ENCODE measurements around the gene IGFBPL1. TPM values are rescaled to one million over a fixed set of nuclear protein-coding genes. Genes with fewer than 3 reads are reported as not detected.
"Not testable (repeated sequence)": the region's sequence is repeated elsewhere in the genome, so short reads cannot be mapped to it uniquely, and the experiment has no call there.

The IGFBPL1 gene
- total RNA-seq, 1 donor from 2014 or later: not detected

DNA sequence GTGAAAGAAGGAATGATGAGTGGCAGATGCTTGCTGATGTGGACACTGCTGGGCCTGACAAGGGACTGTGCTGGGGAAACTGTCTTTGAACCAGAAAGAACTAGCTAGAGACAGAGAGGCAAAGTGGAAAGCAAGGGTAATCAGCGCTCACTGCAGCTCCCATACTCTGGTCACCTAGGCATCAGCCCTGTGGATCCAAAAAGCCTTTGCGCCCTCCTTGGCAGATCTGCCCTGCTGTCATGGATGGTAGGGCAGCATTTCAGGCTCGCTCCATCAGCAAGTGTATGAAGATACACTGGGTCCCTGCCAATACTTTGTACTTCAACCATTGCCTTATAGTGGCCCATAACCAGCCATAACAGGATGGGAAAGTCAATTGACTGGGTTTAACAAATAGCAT, 38.4 kb downstream of the IGFBPL1 start:
- ATAC-seq (ENCODE audit: low read depth) (no peak), DNase-seq (no peak)
- intact Hi-C loops (cut with micrococcal nuclease): no loop called here
- H3K9me3 Mint-ChIP-seq: peaks cover 7% of the 10 kb centered on the region
- ChIA-PET POLR2A (no interaction called here), CTCF (no interaction called here)
- H3K27me3 Mint-ChIP-seq: peaks cover 12% of the 10 kb centered on the region
- H3K36me3 Mint-ChIP-seq (ENCODE audit: low read depth): no peaks in the 10 kb centered on the region
- H3K27ac Mint-ChIP-seq: no peak overlapping the region
- H3K4me3 Mint-ChIP-seq: no peak overlapping the region
- TF ChIP-seq CTCF (IDR thresholded peaks at IDR 0.05): no peak
- no peaks in the 10 kb centered on the region for H3K4me1 Mint-ChIP-seq

- no peak overlapping the region for H3K4me3 Mint-ChIP-seq
- POLR2A ChIA-PET: no interaction called here
- H3K27me3 Mint-ChIP-seq: peaks cover 11% of the 10 kb centered on the region
- TF ChIP-seq CTCF (IDR thresholded peaks at IDR 0.05): no peak
- H3K9me3 Mint-ChIP-seq: peaks cover 7% of the 10 kb centered on the region
- CTCF ChIA-PET: no interaction called here
- intact Hi-C loops (cut with micrococcal nuclease): no loop called here
- ATAC-seq (ENCODE audit: low read depth): no peak
- no peak overlapping the region for H3K27ac Mint-ChIP-seq
- no peaks in the 10 kb centered on the region for H3K36me3 Mint-ChIP-seq (ENCODE audit: low read depth)
- H3K4me1 Mint-ChIP-seq: no peaks in the 10 kb centered on the region
- DNase-seq: no peak
Measured at GRCh38 chr9:38384990-38385848, 39.0 kb downstream of the IGFBPL1 start.

DNA sequence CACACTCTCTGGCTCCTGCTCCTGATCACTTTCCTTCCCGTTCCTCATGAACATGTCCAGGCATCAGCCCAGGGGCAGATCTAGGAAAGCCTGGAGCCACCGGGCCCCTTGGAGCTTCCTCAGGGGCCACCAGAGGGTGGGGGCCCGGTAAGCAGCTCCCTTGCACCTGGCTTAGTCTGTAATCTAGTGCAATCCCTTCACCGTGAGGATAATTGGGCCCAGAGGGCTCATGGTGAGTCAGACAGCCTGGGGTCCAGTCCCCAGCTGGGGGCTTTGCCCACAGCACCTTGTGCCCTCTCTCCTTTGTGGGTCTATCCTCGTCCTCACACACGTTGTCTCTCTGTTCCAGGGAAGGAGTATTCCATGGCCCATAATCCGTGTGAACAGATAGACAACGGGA, 42.1 kb downstream of the IGFBPL1 start:
- intact Hi-C loops (cut with micrococcal nuclease): no loop called here
- Mint-ChIP-seq H3K4me1 (no peaks in the 10 kb centered on the region), H3K27me3 (peaks cover 9% of the 10 kb centered on the region), H3K9me3 (peaks cover 7% of the 10 kb centered on the region), H3K27ac (no peak overlapping the region), H3K4me3 (no peak overlapping the region), H3K36me3 (ENCODE audit: low read depth) (no peaks in the 10 kb centered on the region)
- DNase-seq: no peak
- ChIA-PET POLR2A (no interaction called here), CTCF (no interaction called here)
- TF ChIP-seq CTCF (IDR thresholded peaks at IDR 0.05): no peak
- ATAC-seq (ENCODE audit: low read depth): no peak

GRCh38 chr9:38380872-38381534, 43.3 kb downstream of the IGFBPL1 start:
- TF ChIP-seq CTCF (IDR thresholded peaks at IDR 0.05): no peak
- no peak overlapping the region for H3K4me3 Mint-ChIP-seq
- no peaks in the 10 kb centered on the region for H3K36me3 Mint-ChIP-seq (ENCODE audit: low read depth)
- CTCF ChIA-PET: no interaction called here
- POLR2A ChIA-PET: no interaction called here
- no peaks in the 10 kb centered on the region for H3K4me1 Mint-ChIP-seq
- H3K27me3 Mint-ChIP-seq: peaks cover 9% of the 10 kb centered on the region
- peaks cover 7% of the 10 kb centered on the region for H3K9me3 Mint-ChIP-seq
- DNase-seq (no peak), ATAC-seq (ENCODE audit: low read depth) (no peak)
- intact Hi-C loops (cut with micrococcal nuclease): no loop called here
- no peak overlapping the region for H3K27ac Mint-ChIP-seq

DNA sequence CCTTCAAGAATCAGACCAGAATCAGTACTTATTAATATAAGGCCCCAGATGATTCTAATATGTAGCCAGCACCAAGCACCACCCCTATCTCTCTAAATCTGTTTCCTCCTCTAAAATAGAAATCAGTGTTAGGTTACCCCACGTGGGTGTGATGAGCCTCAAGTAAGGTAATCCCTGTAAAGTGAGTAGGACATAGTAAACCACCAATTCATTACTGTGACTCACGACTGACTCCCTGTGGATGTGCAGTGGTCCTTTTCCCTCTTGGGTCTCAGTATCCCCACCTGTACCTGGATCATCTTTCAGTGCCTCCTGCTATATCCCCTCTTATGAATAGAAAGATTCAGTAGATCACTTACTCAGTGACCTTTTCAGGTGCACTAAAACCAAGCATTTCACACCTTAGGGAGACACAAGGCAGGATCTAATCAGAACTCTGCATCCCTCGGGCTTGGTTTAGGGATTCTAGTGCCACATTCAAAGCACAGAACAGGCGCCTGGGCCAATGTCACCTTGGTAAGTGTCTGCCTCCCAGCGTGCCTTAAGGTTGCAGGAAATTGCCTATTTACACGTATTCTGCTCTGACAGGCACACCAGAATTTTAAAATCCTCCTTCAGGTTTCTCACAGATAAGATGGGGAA, 43.9 kb downstream of the IGFBPL1 start:
- Mint-ChIP-seq H3K4me1 (no peaks in the 10 kb centered on the region), H3K27me3 (peaks cover 13% of the 10 kb centered on the region), H3K27ac (no peak overlapping the region), H3K4me3 (no peak overlapping the region), H3K9me3 (peaks cover 7% of the 10 kb centered on the region), H3K36me3 (ENCODE audit: low read depth) (no peaks in the 10 kb centered on the region)
- ChIA-PET POLR2A (no interaction called here), CTCF (no interaction called here)
- DNase-seq (no peak), ATAC-seq (ENCODE audit: low read depth) (no peak)
- no peak for TF ChIP-seq CTCF (IDR thresholded peaks at IDR 0.05)
- intact Hi-C loops (cut with micrococcal nuclease): no loop called here

GRCh38 chr9:38377336-38378083, 46.7 kb downstream of the IGFBPL1 start:
- ATAC-seq (ENCODE audit: low read depth); CTCF ChIA-PET; DNase-seq; H3K27ac Mint-ChIP-seq; intact Hi-C loops (cut with micrococcal nuclease); POLR2A ChIA-PET; H3K27me3 Mint-ChIP-seq; H3K4me3 Mint-ChIP-seq; H3K9me3 Mint-ChIP-seq; H3K4me1 Mint-ChIP-seq; H3K36me3 Mint-ChIP-seq (ENCODE audit: low read depth): not testable (repeated sequence)

Measured in activated B cell treated with CpG ODN at 0.5 μM for 24 hours (primary cell).